Pons (tissue), 1 donor: ENCODE data around the gene ZNF691.
"Not testable (repeated sequence)": the region's sequence is repeated elsewhere in the genome, so short reads cannot be mapped to it uniquely, and the experiment has no call there.

Experiments
- DNase-seq: peaks from one replicate; pipeline ENCODE4 v3.0.0-alpha.2; 2016; ENCODE audit warnings: low spot score

ZNF691 gene, protein sequence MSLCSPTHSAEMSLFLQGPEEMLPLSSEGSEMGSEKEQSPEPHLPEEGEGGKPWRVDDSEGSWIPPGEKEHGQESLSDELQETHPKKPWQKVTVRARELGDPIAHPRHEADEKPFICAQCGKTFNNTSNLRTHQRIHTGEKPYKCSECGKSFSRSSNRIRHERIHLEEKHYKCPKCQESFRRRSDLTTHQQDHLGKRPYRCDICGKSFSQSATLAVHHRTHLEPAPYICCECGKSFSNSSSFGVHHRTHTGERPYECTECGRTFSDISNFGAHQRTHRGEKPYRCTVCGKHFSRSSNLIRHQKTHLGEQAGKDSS

DNA sequence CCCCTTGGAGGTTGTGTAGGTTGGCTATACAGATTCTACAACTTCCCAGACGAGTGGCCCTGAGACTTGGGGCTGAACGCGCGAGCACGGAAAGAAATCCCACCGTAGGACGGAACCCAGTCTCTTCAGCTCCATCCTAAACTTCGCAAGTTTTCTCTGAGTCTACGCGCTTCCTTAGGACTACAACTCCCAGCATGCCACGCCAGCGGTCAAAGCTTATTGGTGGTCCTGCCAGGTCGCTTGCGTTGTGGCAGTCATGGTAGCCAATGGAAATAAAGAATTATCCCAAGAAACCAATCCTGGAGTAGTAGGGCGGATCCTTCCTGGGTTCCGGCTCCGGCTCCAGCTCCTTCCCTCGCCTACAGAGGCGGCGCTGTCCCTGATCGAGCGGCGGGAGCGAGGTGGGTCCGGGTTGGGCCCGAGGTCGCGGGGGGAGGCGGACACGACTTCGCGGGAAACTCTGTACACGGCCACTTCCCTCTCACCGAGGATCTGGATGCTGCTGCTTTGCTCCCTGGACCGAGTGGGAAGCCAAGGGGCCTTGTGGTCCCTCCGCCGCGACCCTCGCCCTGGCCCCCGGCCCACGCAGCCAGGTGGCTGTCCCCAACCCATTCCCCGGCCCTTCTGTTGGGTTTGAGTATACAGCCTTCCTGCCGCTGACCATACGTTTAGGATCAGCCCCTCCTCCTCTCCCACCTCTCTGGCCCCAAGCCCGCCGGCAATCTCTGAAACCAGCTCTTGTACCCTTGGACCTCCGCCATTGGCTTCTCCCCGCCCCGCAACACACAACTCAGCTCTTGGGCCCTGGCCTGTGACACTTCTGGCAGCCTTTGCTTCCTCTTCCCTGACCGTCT lies at the start of gene ZNF691:
Gene ZNF691 (plus strand): TSS at position 357 of the 854 bp plus-strand sequence. CDS start 3,046 bp downstream, outside the sequence.
- peak; percentile 99 for DNase-seq

DNA sequence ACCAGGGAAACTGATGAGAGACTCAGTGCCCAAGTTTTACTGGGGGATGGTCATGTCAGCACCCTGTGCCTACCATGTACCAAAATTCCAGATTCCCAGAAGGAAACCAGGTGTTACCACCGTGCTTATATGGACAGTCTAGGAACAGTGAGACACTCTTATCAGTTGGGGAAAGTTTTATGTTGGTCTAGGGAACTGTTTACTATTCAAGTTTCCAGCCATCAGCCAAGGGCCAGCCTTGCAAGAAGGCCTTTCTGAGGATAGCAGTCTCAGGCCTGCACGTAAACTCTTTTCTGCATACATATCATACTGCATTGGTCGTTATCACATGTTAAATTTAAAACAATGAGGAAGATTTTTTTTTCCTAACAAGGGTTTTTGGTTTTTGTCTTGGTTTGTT lies 49.0 kb upstream of the ZNF691 start:
- DNase-seq, result no peak

DNA sequence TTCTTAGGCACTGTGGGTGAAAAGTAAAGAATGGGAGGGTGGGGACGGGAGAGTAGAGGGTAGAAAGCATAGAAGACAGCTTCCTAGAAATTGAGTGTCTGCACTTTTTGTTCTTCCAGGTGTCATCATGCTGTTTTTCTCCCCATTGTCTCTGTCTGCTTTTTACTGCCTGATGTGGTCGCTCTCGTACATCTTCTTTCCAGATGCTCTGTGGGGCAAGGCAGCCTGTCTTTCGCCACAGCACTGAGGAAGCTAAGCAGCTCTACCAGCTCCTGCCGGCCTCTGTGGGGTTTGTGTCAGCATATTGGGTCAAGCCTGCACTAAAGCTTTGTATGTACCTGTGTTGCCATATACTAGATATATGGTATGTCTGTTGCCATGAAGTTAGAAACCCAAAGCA lies 48.4 kb upstream of the ZNF691 start:
- peak; percentile 30 for DNase-seq

DNA sequence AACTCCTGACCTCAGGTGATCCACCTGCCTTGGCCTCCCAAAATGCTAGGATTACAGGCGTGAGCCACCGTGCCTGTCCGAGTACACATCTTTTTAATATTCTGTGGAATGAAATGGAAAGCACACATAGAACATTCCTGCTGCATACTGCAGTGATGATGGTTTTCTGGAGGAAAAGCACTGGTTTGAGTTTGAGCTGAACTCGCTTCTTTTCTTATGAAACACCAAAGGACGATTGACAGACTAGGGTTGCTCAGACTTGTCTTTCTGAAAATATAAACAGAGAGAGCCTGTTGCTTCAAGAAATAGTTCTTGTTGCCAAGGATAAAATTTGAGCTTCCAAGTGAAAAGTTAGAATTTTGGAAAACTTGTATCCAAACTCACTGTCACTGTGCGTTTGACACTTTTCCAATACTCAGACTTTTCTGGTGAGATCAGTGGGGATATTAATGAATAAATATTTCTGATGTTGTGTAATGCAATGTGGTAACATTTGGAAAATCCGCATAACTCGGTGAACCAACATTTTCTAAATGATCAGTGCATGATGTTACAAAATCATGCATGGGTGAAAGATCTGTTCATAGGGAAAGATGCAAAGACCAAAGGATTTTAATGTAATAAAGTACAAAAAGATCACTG lies 44.5 kb upstream of the ZNF691 start:
- no peak for DNase-seq

DNA sequence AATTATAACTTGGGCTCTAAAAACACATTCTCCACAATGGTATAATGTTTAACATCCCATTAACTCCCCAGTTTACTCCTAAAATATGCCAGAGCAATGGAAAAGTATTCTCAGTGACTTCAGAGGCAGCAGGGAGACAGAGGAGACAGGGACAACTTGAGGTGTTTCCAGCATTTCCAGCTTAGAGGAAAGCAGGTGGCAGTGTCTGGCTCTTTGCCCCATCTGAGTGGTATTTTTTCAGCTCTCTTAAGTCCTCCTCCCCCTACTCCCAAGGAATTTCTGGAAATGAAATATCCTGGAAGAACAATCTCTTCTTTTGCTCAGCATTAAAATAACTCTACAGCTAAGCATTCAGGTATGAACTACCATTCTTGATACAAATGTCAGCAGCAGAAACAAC lies 40.2 kb upstream of the ZNF691 start:
- no peak for DNase-seq

DNA sequence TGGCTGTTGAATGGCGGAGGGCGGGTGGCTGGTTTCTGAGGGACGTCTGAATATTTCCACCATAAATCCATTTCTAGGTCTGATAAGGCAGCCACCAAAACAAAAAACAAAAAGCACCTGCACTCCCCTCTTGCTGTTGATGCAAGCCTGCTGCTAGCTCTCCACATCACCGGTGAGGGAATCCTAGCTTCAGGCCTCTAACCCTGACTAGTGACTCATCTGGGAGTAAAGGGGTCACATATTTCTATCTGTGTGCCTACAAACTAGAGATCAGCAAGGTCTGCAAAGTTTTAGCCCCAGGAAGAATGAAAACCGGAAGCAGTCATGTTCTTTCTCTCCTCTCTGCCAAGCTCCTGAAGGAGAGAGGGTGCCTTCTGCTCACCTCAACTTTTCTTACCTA lies 39.8 kb upstream of the ZNF691 start:
- no peak for DNase-seq

DNA sequence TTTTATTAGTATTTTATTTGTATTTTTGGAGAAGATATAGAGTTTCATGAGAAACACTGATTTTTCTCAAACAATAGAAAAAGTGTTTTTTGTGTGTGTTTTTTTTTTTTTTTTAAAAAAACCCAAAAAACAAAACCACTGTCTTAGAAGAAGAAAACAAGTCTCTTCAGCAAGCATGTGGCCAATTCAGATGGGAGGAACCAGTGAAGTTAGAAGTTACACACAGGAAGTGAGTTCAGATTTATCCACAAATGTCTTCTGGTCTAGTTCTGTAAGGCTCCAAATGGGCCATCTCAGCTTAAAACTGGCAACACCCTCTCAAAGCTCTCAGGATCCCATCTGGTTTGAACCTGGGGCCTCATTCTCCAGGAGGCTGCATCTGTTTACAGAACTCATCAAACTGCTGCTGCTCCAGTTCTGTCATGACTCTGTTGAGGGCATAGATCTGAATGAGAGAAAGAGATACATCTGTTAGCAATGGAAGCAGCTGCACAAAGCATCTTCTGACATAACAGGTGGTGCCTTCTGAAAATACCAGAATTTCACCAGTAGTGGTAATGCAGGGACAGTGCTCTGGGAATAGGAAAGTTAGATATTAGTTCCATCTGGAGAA lies 39.3 kb upstream of the ZNF691 start:
- no peak for DNase-seq

DNA sequence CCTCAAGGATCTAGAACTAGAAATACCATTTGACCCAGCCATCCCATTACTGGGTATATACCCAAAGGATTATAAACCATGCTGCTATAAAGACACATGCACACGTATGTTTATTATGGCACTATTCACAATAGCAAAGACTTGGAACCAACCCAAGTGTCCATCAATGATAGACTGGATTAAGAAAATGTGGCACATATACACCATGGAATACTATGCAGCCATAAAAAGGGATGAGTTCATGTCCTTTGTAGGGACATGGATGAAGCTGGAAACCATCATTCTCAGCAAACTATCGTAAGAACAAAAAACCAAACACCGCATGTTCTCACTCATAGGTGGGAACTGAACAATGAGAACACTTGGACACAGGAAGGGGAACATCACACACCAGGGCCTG lies 31.6 kb upstream of the ZNF691 start:
- DNase-seq, result not testable (repeated sequence)

DNA sequence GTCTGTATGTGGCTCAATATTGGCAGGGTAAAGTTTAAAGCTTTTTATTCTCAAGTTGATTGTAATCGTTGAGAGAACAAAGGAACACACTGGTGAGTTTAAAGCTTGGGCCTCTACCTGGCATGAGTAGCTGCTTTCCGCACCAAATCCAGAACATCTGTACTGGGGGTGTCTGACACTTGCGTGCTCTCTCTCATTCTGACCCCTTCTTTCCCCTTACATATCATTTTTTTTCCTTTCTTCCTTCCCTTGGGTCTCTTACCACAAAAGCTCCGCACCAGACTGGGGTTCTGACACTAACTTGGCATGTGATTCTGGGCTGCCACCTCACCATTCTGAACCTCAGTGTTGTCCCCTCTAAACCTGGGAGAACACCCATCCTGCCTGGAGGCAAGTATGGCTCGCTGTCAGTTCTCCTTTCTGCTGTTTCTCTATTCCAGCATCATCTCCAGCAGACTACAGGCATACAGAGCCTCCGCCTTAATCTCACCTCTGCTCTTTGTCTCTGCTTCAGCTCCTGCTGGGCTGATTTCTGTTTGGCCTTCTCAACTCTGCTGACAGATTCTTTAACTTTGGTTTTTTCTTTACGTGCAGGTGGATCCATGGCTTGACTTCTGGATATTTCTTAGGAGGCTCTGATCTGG lies 30.4 kb upstream of the ZNF691 start:
- peak; percentile 45 for DNase-seq

DNA sequence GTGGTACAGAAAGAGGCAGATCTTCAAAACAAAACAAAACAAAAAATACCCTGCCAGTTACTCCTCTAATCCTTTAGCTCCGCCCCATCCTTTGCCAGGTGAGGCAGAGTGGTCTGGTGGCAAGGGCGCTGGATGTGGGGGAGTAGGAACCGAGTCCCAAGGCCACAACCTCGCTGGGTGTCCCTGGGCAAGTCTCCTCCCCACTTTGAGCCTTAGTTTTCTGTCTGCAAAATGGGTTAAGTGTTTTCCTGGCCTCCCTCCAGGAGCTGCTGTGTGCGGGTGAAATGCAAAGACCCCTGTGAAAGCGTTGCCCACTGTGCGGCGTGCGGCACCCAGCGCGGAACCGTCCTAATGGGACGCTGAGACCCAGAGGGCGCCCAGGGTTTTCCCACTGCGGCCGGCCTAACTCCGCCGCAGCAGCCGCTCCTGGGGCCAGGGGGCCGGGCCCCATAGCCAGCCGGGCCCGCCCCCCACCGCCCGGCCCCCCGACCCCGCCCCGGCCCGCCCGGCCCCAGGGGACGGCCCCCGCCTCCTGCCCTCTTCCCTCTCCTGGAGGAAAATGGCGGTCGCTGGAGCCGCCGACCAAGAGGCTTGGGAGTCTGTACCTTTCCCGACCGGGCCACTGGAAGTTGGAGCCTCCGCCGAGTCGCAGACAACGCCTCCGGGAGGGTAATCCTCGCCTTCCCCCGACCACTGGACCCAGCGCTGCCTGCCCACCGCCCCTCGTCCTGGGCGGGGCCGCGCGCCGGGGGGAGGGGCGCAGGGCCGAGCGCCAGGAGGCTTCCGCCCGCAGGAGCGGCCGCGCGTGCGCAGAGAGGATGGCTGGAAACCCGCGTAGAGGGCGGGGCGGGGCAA lies 29.6 kb upstream of the ZNF691 start, which contains the start of the genes ERMAP and SVBP:
Gene ERMAP (plus strand): TSS at position 538 of the 855 bp plus-strand sequence. CDS start 13,327 bp downstream, outside the sequence.
Gene SVBP (minus strand): TSS at position 813 of the 855 bp plus-strand sequence. CDS start 853 bp downstream, outside the sequence.
- DNase-seq, result peak; percentile 80

DNA sequence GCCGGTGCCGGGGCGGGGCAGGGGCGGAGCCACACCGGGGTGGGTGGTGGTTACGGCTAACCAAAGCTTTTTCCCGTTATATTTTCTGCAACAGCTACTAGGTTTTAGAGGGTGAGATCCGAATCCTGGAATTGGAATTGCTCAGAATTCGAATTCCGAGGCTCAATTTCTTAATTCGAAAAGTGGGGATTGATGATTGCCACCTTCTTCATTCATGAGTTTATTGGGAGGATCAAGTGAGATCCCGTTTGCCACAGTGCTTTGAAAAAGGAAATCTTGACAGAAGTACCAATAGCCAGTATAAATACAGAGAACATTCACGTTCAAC lies 29.0 kb upstream of the ZNF691 start:
- DNase-seq, result peak; percentile 84

DNA sequence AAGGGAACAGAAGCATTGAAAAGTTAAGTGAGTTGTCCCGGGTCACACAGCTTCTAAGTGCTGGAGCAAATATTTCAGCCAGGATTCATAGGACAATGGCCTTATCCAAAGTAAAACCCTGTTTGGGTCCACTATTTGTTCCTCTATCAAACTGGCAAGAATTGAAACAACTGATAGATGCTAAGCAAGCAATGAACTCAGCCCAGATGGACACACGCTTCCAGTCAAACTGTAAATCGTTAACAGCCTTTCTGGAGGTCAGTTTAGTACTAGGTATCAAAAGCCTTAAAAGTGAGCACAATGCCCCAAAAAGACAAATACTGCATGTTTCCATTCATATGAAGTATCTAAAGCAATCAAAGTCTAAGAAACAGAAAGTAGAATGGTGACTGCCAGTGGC lies 28.4 kb upstream of the ZNF691 start:
- peak; percentile 15 for DNase-seq

DNA sequence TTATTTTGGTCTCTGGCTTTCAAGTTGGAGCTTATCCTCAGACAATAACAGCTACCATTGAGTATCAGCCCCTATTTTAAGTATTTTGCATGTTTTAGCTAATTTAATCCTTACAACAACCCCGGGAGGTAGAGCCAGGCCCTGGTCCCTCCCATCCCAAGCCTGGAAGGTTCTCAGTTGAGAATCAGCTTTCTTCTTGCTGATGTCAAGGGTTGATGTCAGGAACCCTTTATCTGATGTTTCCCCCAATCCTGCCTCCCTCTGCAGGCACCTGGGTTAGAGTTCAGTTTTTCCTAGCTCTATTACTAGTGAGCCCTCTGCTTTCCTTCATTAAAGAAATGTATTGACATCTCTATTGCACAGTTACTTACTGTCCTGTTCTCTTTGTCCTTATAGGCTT lies 25.6 kb upstream of the ZNF691 start:
- DNase-seq, result no peak

DNA sequence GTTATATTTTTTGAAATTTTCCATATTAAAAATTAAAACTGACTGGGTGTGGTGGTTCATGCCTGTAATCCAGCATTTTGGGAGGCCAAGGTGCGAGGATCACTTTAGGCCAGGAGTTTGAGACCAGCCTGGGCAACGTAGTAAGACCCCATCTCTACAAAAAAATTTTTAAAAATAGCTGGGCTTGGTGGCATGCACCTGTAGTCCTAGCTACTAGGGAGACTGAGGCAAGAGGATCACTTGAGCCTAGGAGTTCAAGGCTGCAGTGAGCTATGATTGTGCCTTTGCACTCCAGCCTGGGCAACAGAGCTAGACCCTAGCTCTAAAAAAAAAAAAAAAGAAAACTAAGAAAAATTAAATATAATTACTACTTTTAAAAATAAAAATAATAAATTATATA lies 24.7 kb upstream of the ZNF691 start:
- no peak for DNase-seq

DNA sequence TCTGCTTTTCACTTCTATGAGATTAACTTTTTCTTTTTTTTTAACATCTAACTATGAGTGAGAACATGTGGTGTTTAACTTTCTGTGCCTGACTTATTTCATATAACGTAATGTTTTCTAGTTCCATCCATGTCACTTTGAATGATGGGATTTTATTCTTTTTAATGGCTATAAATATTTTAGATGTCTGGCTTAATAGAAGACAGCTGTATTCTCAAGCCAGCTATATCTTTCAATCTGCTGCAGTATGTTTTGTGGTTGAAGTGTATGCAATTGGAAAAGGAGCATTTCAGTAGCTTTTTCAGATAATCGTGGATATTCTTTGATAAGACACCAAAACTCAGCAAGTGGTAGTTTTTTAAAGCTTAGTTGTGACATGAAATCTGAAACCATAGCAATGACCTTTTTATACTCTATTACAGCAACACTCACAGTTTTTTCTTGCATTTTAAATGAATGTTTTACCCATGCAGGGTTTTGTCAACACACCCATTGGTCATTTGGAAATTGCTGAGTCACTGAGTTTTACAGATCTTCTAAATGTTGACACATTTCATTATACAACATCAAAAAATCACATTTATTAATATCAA lies 23.5 kb upstream of the ZNF691 start:
- no peak for DNase-seq

DNA sequence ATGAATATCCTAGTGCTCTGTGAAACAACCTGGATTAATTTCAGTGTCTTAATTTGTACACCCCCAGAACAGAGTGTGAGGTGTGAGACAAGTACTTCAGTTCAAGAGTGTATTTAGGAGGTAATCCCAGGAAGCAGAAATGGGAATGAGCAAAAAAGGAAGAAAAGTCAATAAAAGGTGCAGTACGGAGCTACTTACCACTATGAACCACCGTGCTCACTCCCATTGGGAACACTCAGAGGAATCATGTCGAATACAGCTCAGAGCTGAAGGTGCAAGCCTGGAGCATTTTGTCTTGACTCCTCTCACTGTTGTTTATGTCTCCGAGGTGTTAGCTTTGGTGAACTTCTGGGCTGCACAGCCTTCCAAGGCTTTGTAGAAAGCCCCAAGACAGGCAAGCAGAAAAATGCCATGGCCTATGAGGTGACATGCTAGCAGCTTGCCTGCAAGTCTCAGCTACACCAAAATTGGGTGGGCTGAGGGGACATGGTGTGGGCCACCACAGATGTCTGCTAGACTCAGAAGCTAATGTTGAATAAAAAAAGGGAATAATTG lies 21.9 kb upstream of the ZNF691 start:
- DNase-seq, result no peak

DNA sequence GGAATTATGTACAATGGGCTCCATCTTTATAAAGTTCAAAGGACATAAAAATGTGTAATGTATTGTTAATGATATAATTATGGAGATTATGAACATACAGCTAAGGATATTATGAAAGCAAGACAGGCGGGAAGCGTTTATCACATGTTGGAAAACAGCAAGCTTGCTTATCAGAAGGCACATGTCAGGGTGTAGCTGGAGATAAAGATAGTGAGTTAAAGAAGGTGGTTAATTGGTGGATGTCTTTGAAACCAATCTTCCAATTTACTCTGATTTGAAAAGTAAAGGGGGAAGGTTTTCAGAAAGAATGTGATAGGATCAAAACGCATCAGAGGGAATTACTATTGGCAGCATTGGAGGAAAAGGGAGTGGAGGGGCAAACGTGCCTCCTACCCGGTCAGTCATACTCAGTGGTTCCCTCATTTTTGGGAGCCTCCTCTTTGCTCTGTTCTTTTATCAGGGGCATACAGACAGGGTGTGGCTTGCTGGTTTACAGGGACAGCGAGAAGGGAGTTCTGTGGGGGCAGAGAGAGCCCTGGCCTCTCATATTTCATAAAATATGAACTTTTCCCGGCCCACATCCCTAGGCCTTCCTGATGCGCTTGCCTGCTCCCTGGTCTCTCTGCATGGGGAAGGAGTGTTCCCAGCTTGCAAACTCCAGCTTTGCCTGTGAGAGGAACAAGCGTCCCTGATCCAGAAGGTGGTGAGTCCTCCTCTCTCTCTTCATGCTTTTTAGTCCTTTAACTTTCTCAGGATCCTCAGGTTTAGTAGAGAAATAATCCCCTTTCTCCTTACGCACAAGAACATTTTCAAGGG lies 21.2 kb upstream of the ZNF691 start:
- DNase-seq, result no peak

DNA sequence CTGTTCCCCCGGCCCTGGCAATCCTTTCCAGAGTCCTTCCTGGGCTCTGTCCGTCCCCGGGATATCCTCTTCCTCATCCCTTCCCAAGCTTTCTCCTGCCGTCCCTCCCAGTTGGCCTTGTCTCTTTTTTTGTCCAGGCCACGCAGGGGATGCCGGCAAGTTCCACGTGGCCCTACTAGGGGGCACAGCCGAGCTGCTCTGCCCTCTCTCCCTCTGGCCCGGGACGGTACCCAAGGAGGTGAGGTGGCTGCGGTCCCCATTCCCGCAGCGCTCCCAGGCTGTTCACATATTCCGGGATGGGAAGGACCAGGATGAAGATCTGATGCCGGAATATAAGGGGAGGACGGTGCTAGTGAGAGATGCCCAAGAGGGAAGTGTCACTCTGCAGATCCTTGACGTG lies 15.8 kb upstream of the ZNF691 start:
- no peak for DNase-seq

DNA sequence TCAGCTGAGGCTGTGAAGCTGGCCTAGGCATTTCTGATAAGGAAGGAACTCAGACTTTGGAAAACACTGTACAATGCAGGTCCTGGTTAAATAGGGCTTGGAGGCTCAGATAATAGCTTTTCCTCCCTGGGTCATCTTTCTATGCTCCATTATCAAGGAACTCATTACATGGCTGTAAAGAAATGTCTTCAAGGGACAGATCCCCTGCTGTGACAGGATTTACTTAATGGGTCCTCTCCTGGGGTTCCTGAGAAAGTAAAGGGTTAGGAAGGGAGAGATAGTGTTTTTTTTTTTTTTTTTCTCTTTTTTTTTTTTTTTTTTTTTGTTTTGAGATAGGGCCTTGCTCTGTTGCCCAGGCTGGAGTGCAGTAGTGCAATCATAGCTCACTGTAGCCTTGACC lies 15.1 kb upstream of the ZNF691 start:
- no peak for DNase-seq
